DMS79 (cell line): Measurements from ENCODE around the gene ROR1.

Experiments used
- DNase-seq: peaks from one replicate; lab custom pipeline; 2025; lab: John Stamatoyannopoulos, UW

Gene ROR1

GRCh38 chr1:63859480-63860275 is 85.9 kb downstream of the ROR1 start:
- DNase-seq: no peak

- no peak for DNase-seq
Observed at GRCh38 chr1:63861052-63861691, 87.4 kb downstream of the ROR1 start.

GRCh38 chr1:63863145-63863544 is 89.3 kb downstream of the ROR1 start:
- DNase-seq: no peak

- no peak for DNase-seq
Observed at GRCh38 chr1:63864224-63864641, 90.4 kb downstream of the ROR1 start.

GRCh38 chr1:63865561-63865960 is 91.7 kb downstream of the ROR1 start:
- DNase-seq: no peak

GRCh38 chr1:63866084-63866483 is 92.3 kb downstream of the ROR1 start:
- no peak for DNase-seq

- DNase-seq: no peak
Observed at GRCh38 chr1:63867429-63868176, 93.8 kb downstream of the ROR1 start.

- DNase-seq: no peak
Observed at GRCh38 chr1:63868268-63868781, 94.5 kb downstream of the ROR1 start.

- no peak for DNase-seq
Observed at GRCh38 chr1:63870152-63870551, 96.3 kb downstream of the ROR1 start.

- no peak for DNase-seq
Observed at GRCh38 chr1:63871463-63871862, 97.6 kb downstream of the ROR1 start.

GRCh38 chr1:63873751-63874150 is 99.9 kb downstream of the ROR1 start:
- no peak for DNase-seq

GRCh38 chr1:63874278-63874880 is 100.6 kb downstream of the ROR1 start:
- DNase-seq: no peak

- DNase-seq: no peak
Observed at GRCh38 chr1:63875636-63876035, 101.8 kb downstream of the ROR1 start.

GRCh38 chr1:63877021-63877767 is 103.4 kb downstream of the ROR1 start:
- DNase-seq: no peak

- DNase-seq: peak; percentile 39
Observed at GRCh38 chr1:63877816-63878215, 104.0 kb downstream of the ROR1 start.

- no peak for DNase-seq
Observed at GRCh38 chr1:63878932-63879331, 105.1 kb downstream of the ROR1 start.

- no peak for DNase-seq
Observed at GRCh38 chr1:63880958-63881576, 107.2 kb downstream of the ROR1 start.

GRCh38 chr1:63882048-63882704 is 108.4 kb downstream of the ROR1 start:
- DNase-seq: no peak

- DNase-seq: no peak
Observed at GRCh38 chr1:63883494-63884235, 109.8 kb downstream of the ROR1 start.

GRCh38 chr1:63884486-63884885 is 110.7 kb downstream of the ROR1 start:
- no peak for DNase-seq
